Coronary artery (tissue), 2 donors: ENCODE measurements around the gene RNF43.

Experiments used
- DNase-seq: peaks from one replicate; pipeline ENCODE4 v3.0.0-alpha.2; 2017; ENCODE audit warnings: low spot score
- H3K27ac ChIP-seq, 2 donors: fragments of 200-600 bp; sonication (generic); one replicate each; pipeline ENCODE4 v1.5.1; 2016 to 2019
- H3K4me3 ChIP-seq: fragments of 200-600 bp; sonication (generic); 2 replicates; pipeline ENCODE4 v1.5.1; 2016; ENCODE audit warnings: mild to moderate bottlenecking, moderate library complexity
- TF ChIP-seq, protein P1 (sequence below): fragments of 200-600 bp; sonication (generic); IDR thresholded peaks from one replicate; pipeline ENCODE4 v1.5.1; 2019; ENCODE audit warnings: antibody characterized with exemption

RNF43 gene

DNA sequence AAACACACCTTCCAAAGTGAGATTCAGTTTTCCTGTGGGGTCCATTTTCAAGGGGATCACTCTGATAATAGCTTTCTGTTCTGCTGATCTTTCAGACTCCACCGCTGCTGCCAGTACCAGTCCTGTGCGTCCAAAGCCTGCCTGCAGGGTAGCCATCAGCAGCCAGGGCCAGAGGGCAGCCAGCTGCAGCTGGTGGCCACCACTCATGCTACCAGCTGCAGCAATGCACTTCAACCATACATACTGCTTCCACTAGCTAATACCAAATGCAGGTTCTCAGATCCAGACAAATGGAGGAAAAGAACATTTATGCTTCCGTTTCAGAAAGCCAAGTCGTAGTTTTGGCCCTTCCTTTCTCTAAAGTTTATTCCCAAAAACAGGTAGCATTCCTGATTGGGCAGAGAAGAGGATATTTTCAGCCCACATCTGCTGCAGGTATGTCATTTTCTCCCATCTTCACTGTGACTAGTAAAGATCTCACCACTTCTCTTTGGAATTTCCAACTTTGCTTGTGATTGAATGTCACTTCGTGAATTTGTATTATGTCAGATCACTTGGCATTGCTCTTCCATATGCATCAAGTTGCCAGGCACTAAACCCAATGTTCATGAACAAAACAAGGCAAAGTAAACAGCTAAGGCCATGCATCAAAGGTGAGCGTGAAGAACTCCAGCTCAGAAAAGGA lies 1.8 kb downstream of the RNF43 start:
- Histone ChIP-seq H3K27ac (no peak overlapping the region), H3K4me3 (no peak overlapping the region)
- TF ChIP-seq, protein P1, sequence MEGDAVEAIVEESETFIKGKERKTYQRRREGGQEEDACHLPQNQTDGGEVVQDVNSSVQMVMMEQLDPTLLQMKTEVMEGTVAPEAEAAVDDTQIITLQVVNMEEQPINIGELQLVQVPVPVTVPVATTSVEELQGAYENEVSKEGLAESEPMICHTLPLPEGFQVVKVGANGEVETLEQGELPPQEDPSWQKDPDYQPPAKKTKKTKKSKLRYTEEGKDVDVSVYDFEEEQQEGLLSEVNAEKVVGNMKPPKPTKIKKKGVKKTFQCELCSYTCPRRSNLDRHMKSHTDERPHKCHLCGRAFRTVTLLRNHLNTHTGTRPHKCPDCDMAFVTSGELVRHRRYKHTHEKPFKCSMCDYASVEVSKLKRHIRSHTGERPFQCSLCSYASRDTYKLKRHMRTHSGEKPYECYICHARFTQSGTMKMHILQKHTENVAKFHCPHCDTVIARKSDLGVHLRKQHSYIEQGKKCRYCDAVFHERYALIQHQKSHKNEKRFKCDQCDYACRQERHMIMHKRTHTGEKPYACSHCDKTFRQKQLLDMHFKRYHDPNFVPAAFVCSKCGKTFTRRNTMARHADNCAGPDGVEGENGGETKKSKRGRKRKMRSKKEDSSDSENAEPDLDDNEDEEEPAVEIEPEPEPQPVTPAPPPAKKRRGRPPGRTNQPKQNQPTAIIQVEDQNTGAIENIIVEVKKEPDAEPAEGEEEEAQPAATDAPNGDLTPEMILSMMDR = no peak
- no peak for DNase-seq

- Histone ChIP-seq H3K27ac (no peak overlapping the region), H3K4me3 (no peak overlapping the region)
- TF ChIP-seq, protein P1 = no peak
- DNase-seq = no peak
Observed at GRCh38 chr17:58414596-58414997, 2.7 kb downstream of the RNF43 start.

DNA sequence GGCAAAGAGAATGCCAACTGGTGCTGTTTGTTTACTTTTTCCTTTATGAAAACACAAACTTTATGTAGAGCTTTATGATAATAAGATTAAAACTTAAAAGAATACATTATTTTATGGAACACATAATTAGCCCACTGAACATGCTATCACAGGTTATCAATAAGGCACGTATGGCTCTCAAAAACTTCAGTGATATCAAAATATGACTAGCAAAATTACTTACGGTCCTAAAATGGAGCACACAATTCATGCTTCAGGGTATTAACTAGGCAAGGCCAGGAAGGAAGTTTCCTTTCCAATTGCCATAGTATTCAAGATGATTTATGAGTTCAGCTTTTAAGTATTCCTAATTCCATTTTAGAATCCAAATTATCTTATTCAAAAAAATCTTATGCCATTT lies 3.6 kb downstream of the RNF43 start:
- TF ChIP-seq, protein P1 = no peak
- DNase-seq = no peak
- H3K27ac ChIP-seq = no peak overlapping the region
- no peak overlapping the region for H3K4me3 ChIP-seq

DNA sequence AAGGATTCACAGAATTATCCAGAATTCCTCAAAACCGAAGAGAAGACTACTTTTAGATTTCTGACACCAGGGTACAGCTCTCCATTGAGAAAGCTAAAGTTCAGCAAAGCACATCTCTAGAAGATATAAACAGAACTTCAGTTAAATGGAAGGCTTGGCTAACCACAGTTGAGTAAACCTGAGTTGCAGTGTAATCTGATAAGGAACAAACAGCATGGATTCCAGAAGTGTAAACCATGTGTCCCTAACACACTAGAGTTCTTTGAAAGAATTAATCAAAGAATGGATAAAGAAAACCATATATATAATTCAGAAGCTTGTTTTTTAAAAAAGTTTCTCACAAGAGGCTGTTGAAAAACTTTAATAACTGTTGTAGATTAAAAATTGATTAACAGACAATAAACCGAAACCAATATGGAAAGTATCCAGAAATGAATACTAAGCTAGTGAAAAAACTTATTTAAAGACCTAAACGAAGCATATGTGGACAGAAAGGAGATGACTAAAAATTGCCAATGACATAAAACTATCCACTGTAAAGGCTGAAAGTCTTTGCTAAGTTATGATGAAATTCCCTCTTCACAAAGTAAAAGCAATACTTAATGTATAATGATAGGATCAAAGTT lies 4.3 kb downstream of the RNF43 start:
- TF ChIP-seq, protein P1 = no peak
- DNase-seq = no peak
- Histone ChIP-seq H3K27ac (no peak overlapping the region), H3K4me3 (no peak overlapping the region)

- TF ChIP-seq, protein P1 = no peak
- DNase-seq = no peak
- no peak overlapping the region for H3K4me3 ChIP-seq
- H3K27ac ChIP-seq = no peak overlapping the region
Observed at GRCh38 chr17:58412064-58412703, 5.2 kb downstream of the RNF43 start.

DNA sequence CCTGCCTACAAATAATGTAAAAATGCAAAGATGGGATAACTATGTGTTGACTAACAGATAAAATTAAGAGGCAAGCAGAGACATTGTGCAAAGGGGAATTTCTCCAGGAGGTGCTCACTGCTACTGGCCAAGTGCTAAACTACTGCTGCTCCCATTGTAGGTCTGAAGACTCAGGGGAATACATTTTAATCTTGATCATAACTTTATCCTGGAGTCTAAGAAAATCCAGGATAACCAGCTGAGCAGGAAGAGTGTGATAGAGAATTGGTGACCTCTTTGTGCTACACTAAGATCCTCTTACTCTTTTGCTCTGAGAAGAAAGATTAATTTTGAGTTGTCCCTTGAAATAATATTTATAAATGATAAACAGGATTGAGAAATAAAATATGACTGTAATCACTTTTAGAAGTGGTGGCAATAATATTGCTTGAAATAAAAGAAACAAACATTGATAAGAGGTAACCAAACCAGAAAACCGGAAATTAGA lies 5.9 kb downstream of the RNF43 start:
- Histone ChIP-seq H3K4me3 (no peak overlapping the region), H3K27ac (no peak overlapping the region)
- no peak for DNase-seq
- TF ChIP-seq, protein P1 = no peak
